Esophagus muscularis mucosa (tissue), 3 donors: ENCODE results near the gene PBRM1.

ENCODE experiments used
- CTCF ChIP-seq, 3 experiments: fragments of 200-600 bp in 2 of 3; fragments of 450-650 bp in 1 of 3; sonication (generic) in 2 of 3; IDR thresholded peaks; one replicate each; pipeline ENCODE4 v1.5.1; 2017 to 2019; ENCODE audit warnings: antibody characterized with exemption in 3 of 3, mild to moderate bottlenecking in 2 of 3, moderate library complexity in 1 of 3
- POLR2A ChIP-seq: fragments of 450-650 bp; IDR thresholded peaks from one replicate; pipeline ENCODE4 v1.6.1; 2017; ENCODE audit warnings: antibody characterized with exemption, moderate library complexity, mild to moderate bottlenecking, low read depth

DNA sequence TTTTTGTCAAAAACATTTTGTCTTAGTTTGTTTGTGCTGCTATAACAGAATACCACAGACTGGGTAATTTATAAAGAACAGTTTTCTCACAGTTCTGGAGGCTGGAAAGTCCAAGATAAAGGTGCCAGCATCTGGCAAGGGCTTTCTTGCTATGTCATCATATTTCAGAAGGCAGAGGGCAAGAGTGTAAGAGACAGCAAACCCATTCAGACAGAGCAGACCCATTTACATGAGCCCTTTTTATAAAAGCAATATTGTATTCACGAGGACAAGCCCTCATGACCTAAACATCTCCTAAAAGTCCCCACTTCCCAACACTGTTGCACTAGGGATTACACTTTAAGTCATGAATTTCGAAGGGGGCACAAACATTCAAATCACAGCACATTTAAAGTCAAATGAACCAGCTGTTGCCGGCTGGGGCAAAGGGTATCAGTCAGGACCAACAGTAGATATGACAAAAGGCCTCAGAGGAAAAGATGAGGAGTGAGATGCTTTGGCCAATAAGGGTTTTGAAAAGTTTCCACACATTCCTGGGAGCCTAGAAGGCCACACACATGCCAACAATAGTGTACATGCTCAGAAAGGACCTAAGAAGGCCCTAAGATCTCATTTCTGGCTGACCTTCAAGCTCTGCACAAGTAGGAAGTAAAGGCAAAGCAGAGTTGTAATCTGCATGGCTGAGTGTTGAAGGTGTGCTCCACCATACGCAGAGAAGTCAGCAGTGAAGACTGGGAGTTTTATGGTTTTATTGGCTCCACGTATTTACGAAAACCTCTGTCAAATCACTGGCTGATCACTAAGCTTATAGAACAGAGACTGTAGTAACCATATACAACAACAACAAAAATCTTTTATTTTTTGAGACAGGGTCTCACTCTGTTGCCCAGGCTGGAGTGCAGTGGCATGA lies 111.4 kb downstream of the PBRM1 start:
- no peak for TF ChIP-seq CTCF (IDR thresholded peaks at IDR 0.05)
- TF ChIP-seq POLR2A, result no peak
